C4-2B (cell line): Measurements from ENCODE around the gene HPGDS.
"Not testable (repeated sequence)": the region's sequence is repeated elsewhere in the genome, so short reads cannot be mapped to it uniquely, and the experiment has no call there.

Source experiments
- H3K27ac ChIP-seq: fragments of 450-650 bp; 2 replicates; pipeline ENCODE4 v1.5.1; 2017
- CTCF ChIP-seq: fragments of 450-650 bp; conservative IDR thresholded peaks from 2 replicates; pipeline ENCODE4 v1.5.1; 2017; ENCODE audit warnings: mild to moderate bottlenecking
- ZFX ChIP-seq: fragments of 450-650 bp; IDR thresholded peaks from 2 replicates; pipeline ENCODE4 v1.6.1; 2017

The HPGDS gene

GRCh38 chr4:94325835-94326234, 16.8 kb downstream of the HPGDS start:
- TF ChIP-seq ZFX (no peak), CTCF (no peak)

GRCh38 chr4:94319927-94320326, 22.7 kb downstream of the HPGDS start:
- H3K27ac ChIP-seq = not testable (repeated sequence)

More at GRCh38 chr4:94325835-94326234, 16.8 kb downstream of the HPGDS start:
- no peak overlapping the region for H3K27ac ChIP-seq

DNA sequence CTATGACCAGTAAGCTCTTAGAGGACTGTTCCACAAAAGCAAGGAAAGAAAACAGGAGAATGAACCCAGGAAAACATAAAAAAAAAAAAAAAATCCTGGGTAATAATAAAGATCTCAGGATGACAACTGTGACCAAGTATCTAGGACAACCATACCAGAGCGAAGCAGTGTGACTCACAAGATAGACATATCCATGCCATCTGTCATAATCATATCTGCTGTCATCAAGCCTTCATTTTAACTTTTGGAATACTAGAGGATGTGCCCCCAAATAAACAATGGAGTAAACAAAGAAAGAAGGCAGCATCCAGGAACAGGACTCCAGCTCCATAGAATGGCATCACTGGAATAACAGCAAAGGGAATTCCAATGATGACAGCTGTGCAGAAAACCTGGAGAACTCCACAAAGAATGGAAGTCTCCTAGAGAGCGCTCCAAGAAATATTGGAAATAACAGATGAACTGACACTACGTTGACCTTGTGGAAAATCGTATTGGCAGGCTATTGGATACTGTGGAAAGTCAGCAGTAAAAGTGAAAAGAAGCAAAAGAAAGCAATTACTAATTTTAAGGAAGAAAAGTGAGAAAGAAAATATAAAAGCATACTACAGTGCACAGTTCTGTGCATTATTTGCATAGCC, 35.3 kb downstream of the HPGDS start:
- H3K27ac ChIP-seq = no peak overlapping the region
- TF ChIP-seq CTCF (no peak), ZFX (no peak)

DNA sequence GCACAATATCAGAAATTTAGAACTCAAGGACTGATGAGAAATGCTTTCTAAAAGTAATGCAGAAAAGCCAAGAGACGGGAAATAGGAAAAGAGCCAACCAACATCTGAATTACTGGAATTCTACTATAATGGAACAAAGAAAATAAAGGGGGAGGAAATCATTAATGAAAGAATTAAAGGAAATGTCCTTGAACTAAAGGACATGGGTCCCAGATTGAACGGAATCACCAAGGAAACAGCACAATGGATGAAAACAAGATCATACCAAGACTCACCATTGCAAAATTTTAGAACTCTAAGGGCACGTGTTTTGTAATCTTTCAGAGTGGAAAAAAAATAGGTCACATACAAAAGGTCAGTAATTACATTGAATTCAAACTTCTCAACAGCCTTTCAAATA, 35.9 kb downstream of the HPGDS start:
- no peak for TF ChIP-seq CTCF
- no peak for TF ChIP-seq ZFX
- no peak overlapping the region for H3K27ac ChIP-seq

- TF ChIP-seq ZFX (no peak), CTCF (no peak)
Measured at GRCh38 chr4:94305466-94306225, 37.0 kb downstream of the HPGDS start.

DNA sequence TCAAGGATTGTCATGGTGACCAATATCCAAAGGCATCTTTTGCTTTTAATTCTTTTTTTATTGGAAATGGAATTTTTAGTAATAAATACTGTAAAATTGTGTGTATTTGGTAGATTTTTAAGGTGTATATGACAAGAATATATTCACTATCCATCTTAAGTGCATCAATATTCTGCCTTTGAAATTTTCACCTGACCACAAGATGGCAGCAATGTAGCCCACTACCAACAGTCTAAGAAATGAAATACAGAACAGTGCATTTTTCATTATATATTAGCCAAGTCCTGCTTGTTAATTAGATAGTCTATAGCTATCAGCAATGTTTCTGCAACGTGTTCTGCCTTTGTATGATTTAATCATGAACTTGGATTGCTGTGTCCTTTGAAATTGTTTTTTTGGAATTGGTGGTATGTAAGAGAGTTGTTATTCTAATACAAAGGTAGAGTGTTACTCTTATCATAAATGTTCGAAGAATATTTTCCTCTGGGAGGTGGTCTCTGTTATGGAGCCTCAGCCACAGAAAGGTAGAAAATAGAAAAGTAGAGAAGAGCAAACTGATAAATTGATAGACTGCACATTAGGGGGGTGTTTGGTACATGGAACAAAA, 38.2 kb downstream of the HPGDS start:
- no peak overlapping the region for H3K27ac ChIP-seq
- TF ChIP-seq CTCF (peak; percentile 85), ZFX (no peak)

More at GRCh38 chr4:94305466-94306225, 37.0 kb downstream of the HPGDS start:
- H3K27ac ChIP-seq = no peak overlapping the region

DNA sequence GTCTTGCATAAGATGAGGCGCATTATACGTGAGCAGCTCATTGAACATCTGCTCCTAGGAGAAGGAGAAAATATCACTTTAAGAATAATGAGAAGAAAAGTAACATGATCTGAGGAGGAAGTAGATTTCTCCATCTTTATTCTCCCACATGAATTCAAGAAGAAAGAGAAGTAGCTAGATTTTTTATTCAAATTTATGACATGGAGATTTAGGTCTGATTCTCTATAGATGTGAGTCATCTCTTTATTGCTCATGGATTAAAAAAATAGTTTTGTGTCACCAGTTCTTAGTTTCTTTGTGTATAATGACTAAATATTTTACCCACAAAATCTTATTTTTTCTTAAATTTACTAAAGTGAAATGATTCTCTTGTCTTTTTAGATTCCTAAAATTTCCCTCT, 40.4 kb downstream of the HPGDS start:
- TF ChIP-seq ZFX (no peak), CTCF (no peak)
- H3K27ac ChIP-seq = no peak overlapping the region
